ENCODE data around the gene TPPP.

Gene TPPP

GRCh38 chr5:675871-676698 lies 17.1 kb downstream of the TPPP start:
- TF ChIP-seq CTCF (IDR thresholded peaks at IDR 0.05; ENCODE audit: low read depth, low read length): no peak
- H3K4me3 ChIP-seq (ENCODE audit: low read depth, low read length): no peak overlapping the region

- no peak for TF ChIP-seq CTCF (IDR thresholded peaks at IDR 0.05; ENCODE audit: low read depth, low read length)
- H3K4me3 ChIP-seq (ENCODE audit: low read depth, low read length): no peak overlapping the region
Observed at GRCh38 chr5:675111-675870, 17.9 kb downstream of the TPPP start.

- no peak for TF ChIP-seq CTCF (IDR thresholded peaks at IDR 0.05; ENCODE audit: low read depth, low read length)
- H3K4me3 ChIP-seq (ENCODE audit: low read depth, low read length): no peak overlapping the region
Observed at GRCh38 chr5:674630-675011, 18.5 kb downstream of the TPPP start.

GRCh38 chr5:673831-674629 lies 19.1 kb downstream of the TPPP start:
- TF ChIP-seq CTCF (IDR thresholded peaks at IDR 0.05; ENCODE audit: low read depth, low read length): no peak
- no peak overlapping the region for H3K4me3 ChIP-seq (ENCODE audit: low read depth, low read length)

GRCh38 chr5:673161-673830 lies 19.9 kb downstream of the TPPP start:
- no peak overlapping the region for H3K4me3 ChIP-seq (ENCODE audit: low read depth, low read length)
- no peak for TF ChIP-seq CTCF (IDR thresholded peaks at IDR 0.05; ENCODE audit: low read depth, low read length)

GRCh38 chr5:672329-673160 lies 20.6 kb downstream of the TPPP start:
- H3K4me3 ChIP-seq (ENCODE audit: low read depth, low read length): no peak overlapping the region
- no peak for TF ChIP-seq CTCF (IDR thresholded peaks at IDR 0.05; ENCODE audit: low read depth, low read length)

All from WI38 (cell line).